Erythroblast (primary cell): ENCODE data around the gene PCDH9.

Experiments
- GATA1 ChIP-seq: IDR thresholded peaks from 2 replicates; pipeline ENCODE4 v1.6.1; 2011; ENCODE audit warnings: low read depth, mild to moderate bottlenecking, control low read depth, low read length, moderate library complexity
- POLR2A ChIP-seq: IDR thresholded peaks from 2 replicates; pipeline ENCODE4 v1.6.1; 2011; ENCODE audit warnings: mild to moderate bottlenecking, low read length

- TF ChIP-seq POLR2A (no peak), GATA1 (no peak)
These were observed 755.1 kb downstream of the PCDH9 start for GRCh38 chr13:66475061-66475460.
